Measurements from ENCODE around the gene DPH3. TPM values are rescaled to one million over a fixed set of nuclear protein-coding genes. Genes with fewer than 3 reads are reported as not detected.

The DPH3 gene
- total RNA-seq, 1 experiment from 2014 or later: 16.8 TPM

- Mint-ChIP-seq H3K27ac (ENCODE audit: unreplicated experiment) (no peak overlapping the region), H3K4me3 (ENCODE audit: low read depth, unreplicated experiment) (no peak overlapping the region), H3K4me1 (ENCODE audit: low read depth, unreplicated experiment) (no peaks in the 10 kb centered on the region), H3K9me3 (ENCODE audit: low read depth, unreplicated experiment) (no peaks in the 10 kb centered on the region), H3K27me3 (ENCODE audit: unreplicated experiment) (peaks cover 21% of the 10 kb centered on the region), H3K36me3 (ENCODE audit: insufficient read depth, unreplicated experiment) (no peaks in the 10 kb centered on the region)
- intact Hi-C loops (cut with micrococcal nuclease; ENCODE audit: unreplicated experiment): no loop called here
- BruUV-seq (replicated peaks): no TSS peak
- TF ChIP-seq CTCF (IDR thresholded peaks at IDR 0.05; ENCODE audit: unreplicated experiment): no peak
- CTCF ChIA-PET: no interaction called here
- DNase-seq: no peak
These were observed 45.0 kb downstream of the DPH3 start for GRCh38 chr3:16219777-16220176.

- BruUV-seq (replicated peaks): no TSS peak
- TF ChIP-seq CTCF (IDR thresholded peaks at IDR 0.05; ENCODE audit: unreplicated experiment): no peak
- no peak overlapping the region for H3K27ac Mint-ChIP-seq (ENCODE audit: unreplicated experiment)
- intact Hi-C loops (cut with micrococcal nuclease; ENCODE audit: unreplicated experiment): no loop called here
- no peaks in the 10 kb centered on the region for H3K36me3 Mint-ChIP-seq (ENCODE audit: insufficient read depth, unreplicated experiment)
- CTCF ChIA-PET: no interaction called here
- no peaks in the 10 kb centered on the region for H3K9me3 Mint-ChIP-seq (ENCODE audit: low read depth, unreplicated experiment)
- H3K4me3 Mint-ChIP-seq (ENCODE audit: low read depth, unreplicated experiment): no peak overlapping the region
- H3K4me1 Mint-ChIP-seq (ENCODE audit: low read depth, unreplicated experiment): no peaks in the 10 kb centered on the region
- peaks cover 36% of the 10 kb centered on the region for H3K27me3 Mint-ChIP-seq (ENCODE audit: unreplicated experiment)
- DNase-seq: no peak
These were observed 48.3 kb downstream of the DPH3 start for GRCh38 chr3:16216373-16216935.

GRCh38 chr3:16214366-16214765 lies 50.4 kb downstream of the DPH3 start:
- no peak overlapping the region for H3K27ac Mint-ChIP-seq (ENCODE audit: unreplicated experiment)
- CTCF ChIA-PET: no interaction called here
- BruUV-seq (replicated peaks): no TSS peak
- intact Hi-C loops (cut with micrococcal nuclease; ENCODE audit: unreplicated experiment): no loop called here
- no peaks in the 10 kb centered on the region for H3K4me1 Mint-ChIP-seq (ENCODE audit: low read depth, unreplicated experiment)
- no peak for DNase-seq
- TF ChIP-seq CTCF (IDR thresholded peaks at IDR 0.05; ENCODE audit: unreplicated experiment): no peak
- no peak overlapping the region for H3K4me3 Mint-ChIP-seq (ENCODE audit: low read depth, unreplicated experiment)
- H3K36me3 Mint-ChIP-seq (ENCODE audit: insufficient read depth, unreplicated experiment): no peaks in the 10 kb centered on the region
- H3K27me3 Mint-ChIP-seq (ENCODE audit: unreplicated experiment): peaks cover 38% of the 10 kb centered on the region
- no peaks in the 10 kb centered on the region for H3K9me3 Mint-ChIP-seq (ENCODE audit: low read depth, unreplicated experiment)

- TF ChIP-seq CTCF (IDR thresholded peaks at IDR 0.05; ENCODE audit: unreplicated experiment): no peak
- no peaks in the 10 kb centered on the region for H3K4me1 Mint-ChIP-seq (ENCODE audit: low read depth, unreplicated experiment)
- no peaks in the 10 kb centered on the region for H3K36me3 Mint-ChIP-seq (ENCODE audit: insufficient read depth, unreplicated experiment)
- H3K27me3 Mint-ChIP-seq (ENCODE audit: unreplicated experiment): peaks cover 21% of the 10 kb centered on the region
- H3K27ac Mint-ChIP-seq (ENCODE audit: unreplicated experiment): no peak overlapping the region
- CTCF ChIA-PET: no interaction called here
- no peak for DNase-seq
- intact Hi-C loops (cut with micrococcal nuclease; ENCODE audit: unreplicated experiment): no loop called here
- no peak overlapping the region for H3K4me3 Mint-ChIP-seq (ENCODE audit: low read depth, unreplicated experiment)
- no TSS peak for BruUV-seq (replicated peaks)
- H3K9me3 Mint-ChIP-seq (ENCODE audit: low read depth, unreplicated experiment): no peaks in the 10 kb centered on the region
These were observed 53.4 kb downstream of the DPH3 start for GRCh38 chr3:16211176-16211904.

Other genes starting within 250 kb of the DPH3 start
- not detected in 2 replicates for gene GALNT15, start 90.3 kb downstream of the DPH3 start, total RNA-seq (2022)
- 16.3 and 16.8 TPM in 2 replicates for gene OXNAD1, start 269 bp upstream of the DPH3 start, total RNA-seq (2022)
- gene RFTN1, start 248.8 kb upstream of the DPH3 start, total RNA-seq (2022): 1.6 and 1.8 TPM in 2 replicates